GM10266 (cell line): Measurements from ENCODE around the gene ITGB7.

ENCODE experiments used
- DNase-seq: peaks from one replicate; pipeline ENCODE4 v3.0.0; 2012; ENCODE audit errors: extremely low spot score
- TF ChIP-seq, protein P1 (sequence below): IDR thresholded peaks from 2 replicates; pipeline ENCODE4 v1.5.1; 2012; ENCODE audit warnings: mild to moderate bottlenecking, low read depth; ENCODE audit not compliant: control insufficient read depth, insufficient read depth; ENCODE audit errors: missing control alignments

The ITGB7 gene

DNA sequence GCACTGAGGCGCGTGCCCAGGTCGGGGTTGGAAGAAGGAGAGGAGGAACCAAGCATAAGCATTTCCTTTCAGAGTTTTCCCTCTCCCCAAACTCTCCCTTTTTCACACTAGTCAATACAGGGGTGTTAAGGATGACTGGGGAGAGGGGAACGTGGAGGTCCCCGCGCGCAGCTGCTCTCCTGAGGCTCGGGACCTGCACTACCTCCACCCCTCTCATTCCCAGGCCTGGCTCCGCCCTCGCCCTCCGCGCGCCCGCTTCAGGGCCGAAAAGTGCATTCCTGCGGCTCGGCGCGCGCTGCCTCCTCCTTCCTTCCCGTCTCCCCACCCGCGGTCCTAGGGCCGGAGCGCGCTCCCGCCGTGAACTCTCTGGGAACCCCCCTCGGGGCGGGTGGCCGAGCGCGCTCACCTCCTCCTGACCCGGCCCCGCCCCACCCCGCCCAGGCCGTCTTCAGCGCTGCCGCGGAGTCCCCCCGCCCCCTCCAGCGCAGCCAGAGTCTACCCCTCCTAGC is 13.7 kb upstream of the ITGB7 start:
- DNase-seq: peak; percentile 98

DNA sequence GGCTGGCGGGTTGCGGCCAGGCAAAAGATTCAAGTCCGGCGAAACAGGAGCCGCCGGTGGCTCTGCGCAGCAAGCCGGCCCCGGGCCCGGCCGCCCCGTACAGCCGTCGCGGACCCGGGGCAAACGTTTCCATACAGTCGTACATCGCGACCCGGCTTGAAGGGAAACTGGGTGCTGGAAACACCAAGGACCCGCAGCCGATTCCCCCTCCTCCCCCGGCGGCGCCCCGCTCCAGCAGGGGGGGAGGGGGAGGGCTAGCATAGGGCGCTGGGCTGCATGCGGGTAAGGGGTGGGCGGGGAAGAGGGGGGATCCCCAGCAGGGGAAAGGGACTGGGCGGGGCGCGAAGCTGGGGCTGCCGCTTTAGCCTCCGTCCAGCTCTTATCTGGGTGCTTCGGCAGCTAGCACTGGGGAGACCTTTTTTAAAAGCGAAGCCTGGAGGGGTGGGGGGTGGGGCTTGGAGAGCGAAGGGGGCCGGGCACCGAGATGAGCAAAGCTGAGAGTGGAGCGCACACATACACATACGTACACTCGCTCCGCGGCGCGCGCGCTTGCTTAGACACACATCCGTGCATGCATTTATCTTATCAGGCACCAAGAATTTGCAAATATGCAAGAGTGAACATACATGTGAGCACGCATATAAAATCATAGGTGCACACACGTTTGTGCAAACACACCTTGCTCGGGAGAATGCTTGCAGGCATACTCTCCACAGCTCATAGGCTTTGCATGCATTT is 13.1 kb upstream of the ITGB7 start:
- DNase-seq: peak; percentile 93
- TF ChIP-seq, protein P1, sequence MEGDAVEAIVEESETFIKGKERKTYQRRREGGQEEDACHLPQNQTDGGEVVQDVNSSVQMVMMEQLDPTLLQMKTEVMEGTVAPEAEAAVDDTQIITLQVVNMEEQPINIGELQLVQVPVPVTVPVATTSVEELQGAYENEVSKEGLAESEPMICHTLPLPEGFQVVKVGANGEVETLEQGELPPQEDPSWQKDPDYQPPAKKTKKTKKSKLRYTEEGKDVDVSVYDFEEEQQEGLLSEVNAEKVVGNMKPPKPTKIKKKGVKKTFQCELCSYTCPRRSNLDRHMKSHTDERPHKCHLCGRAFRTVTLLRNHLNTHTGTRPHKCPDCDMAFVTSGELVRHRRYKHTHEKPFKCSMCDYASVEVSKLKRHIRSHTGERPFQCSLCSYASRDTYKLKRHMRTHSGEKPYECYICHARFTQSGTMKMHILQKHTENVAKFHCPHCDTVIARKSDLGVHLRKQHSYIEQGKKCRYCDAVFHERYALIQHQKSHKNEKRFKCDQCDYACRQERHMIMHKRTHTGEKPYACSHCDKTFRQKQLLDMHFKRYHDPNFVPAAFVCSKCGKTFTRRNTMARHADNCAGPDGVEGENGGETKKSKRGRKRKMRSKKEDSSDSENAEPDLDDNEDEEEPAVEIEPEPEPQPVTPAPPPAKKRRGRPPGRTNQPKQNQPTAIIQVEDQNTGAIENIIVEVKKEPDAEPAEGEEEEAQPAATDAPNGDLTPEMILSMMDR: no peak

More for the DNA sequence above, 13.7 kb upstream of the ITGB7 start:
- TF ChIP-seq, protein P1: no peak

GRCh38 chr12:53219292-53219955 is 12.4 kb upstream of the ITGB7 start:
- peak; percentile 79 for DNase-seq
- TF ChIP-seq, protein P1: no peak

DNA sequence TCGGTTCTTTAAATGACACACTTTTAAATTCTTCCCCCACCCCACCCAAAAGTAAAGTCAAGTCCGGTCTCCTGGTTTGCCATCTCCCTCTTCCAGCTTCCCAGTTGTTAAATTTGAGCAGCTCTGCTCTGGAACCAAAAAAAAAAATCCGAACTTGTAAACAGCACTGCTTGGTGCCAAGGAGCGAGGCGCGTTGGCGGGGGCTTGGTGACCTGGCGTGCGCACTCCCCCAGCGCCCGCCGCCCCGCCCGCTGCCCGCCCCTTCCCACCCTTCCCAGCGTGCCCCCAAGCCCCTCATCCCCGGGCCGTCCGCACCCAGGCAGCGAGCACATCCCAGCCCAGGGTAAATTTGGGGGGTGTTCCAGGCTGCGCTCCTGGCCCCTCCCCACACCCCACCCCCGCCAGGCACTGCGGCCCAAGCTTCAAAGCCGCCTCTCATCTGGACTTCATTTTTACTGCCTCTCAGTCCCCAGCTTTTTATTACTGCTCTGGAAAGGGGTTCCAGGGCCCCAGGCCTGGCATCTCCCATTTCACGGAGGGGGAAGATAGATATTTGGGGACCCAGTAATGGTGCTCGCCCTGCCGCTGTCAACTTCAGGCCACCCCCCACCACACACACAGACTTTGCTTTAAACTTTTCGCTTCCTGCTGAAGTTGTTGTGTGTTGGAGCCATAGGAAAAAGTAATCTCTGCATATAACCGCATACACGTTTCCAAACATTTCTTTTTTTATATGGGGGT is 11.7 kb upstream of the ITGB7 start:
- TF ChIP-seq, protein P1: no peak
- DNase-seq: no peak

- TF ChIP-seq, protein P1: no peak
- no peak for DNase-seq
Observed at GRCh38 chr12:53217931-53218307, 10.9 kb upstream of the ITGB7 start.

- no peak for DNase-seq
- TF ChIP-seq, protein P1: no peak
Observed at GRCh38 chr12:53217051-53217930, 10.2 kb upstream of the ITGB7 start.
